ENCODE measurements around the gene SMCHD1.

The SMCHD1 gene

DNA sequence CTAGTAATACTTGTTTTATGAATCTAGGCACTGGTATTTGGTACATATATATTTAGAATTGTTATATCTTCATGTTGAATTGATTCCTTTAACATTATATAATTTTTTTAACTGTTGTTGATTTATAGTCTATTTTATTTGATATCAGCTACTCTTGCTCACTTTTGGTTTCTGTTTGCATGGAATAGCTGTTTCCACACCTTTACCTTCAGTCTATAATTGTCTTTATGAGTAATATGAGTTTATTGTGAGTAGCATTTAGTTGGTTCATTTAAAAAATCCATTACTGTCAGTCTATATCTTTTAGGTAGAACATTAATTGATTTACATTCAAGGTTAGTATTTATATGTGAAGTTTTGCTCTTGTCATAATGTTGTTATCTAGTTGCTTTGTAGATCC is 58.6 kb downstream of the SMCHD1 start:
- TF ChIP-seq, protein P1, sequence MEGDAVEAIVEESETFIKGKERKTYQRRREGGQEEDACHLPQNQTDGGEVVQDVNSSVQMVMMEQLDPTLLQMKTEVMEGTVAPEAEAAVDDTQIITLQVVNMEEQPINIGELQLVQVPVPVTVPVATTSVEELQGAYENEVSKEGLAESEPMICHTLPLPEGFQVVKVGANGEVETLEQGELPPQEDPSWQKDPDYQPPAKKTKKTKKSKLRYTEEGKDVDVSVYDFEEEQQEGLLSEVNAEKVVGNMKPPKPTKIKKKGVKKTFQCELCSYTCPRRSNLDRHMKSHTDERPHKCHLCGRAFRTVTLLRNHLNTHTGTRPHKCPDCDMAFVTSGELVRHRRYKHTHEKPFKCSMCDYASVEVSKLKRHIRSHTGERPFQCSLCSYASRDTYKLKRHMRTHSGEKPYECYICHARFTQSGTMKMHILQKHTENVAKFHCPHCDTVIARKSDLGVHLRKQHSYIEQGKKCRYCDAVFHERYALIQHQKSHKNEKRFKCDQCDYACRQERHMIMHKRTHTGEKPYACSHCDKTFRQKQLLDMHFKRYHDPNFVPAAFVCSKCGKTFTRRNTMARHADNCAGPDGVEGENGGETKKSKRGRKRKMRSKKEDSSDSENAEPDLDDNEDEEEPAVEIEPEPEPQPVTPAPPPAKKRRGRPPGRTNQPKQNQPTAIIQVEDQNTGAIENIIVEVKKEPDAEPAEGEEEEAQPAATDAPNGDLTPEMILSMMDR (IDR thresholded peaks at IDR 0.05; ENCODE audit: low read depth, low read length) = no peak
- no peak overlapping the region for H3K4me3 ChIP-seq (replicated peaks in 1 of 2; ENCODE audit: low read depth in 2 of 2, low read length in 2 of 2)
- DNase-seq (ENCODE audit: low read depth in 2 of 2) = no peak

- TF ChIP-seq, protein P1 (IDR thresholded peaks at IDR 0.05; ENCODE audit: low read depth, low read length) = no peak
- no peak overlapping the region for H3K4me3 ChIP-seq (replicated peaks in 1 of 2; ENCODE audit: low read depth in 2 of 2, low read length in 2 of 2)
- peak in 1 of 2 donors; percentile 5 for DNase-seq (ENCODE audit: low read depth in 2 of 2)
These were observed 60.5 kb downstream of the SMCHD1 start for GRCh38 chr18:2715990-2716389.

DNA sequence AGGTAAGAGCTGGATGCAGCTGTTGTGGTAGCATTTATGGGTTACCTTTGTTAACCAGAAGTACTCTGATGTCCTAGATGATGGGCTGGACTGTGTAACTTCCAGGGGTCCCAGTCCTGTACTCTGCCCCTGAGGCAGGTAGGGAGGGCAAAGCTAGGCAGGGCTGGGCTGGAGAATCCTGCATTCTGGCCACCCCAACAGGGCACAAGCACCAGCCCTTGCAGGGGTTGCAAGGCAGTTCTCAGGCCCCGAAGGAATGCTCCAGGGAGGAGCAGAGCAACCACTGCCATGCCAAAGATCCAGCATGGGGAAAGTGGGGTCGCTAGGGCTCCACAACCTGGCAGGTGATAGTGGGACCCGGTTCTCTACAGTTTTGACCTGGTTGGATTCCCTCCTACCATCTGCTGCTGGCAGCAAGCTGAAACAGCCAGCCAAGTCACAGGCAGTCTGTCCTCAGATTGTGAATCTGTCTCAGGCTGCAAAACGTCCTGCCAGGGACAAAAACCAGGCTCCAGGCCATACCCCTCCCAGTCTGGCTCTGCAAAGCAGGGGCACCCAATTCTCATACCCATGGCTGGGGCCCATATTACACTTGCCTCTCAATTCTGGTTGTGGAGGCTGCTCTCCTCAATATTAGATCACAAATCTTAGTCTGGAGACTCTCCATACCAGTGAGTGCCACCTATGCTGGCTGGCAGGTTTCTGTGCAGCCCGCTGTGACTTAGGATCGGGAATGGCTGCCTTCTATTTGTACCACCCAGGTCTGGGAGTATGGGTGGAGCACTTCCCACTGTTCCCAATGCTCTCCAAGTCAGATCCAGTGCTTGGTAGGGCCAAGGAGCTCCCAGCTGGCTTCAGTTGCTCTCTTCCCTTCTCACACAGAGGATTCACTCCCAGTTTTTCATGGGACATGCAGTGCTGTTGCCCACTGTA is 61.1 kb downstream of the SMCHD1 start:
- TF ChIP-seq, protein P1 (IDR thresholded peaks at IDR 0.05; ENCODE audit: low read depth, low read length) = no peak
- no peak overlapping the region for H3K4me3 ChIP-seq (replicated peaks in 1 of 2; ENCODE audit: low read depth in 2 of 2, low read length in 2 of 2)
- no peak for DNase-seq (ENCODE audit: low read depth in 2 of 2)

DNA sequence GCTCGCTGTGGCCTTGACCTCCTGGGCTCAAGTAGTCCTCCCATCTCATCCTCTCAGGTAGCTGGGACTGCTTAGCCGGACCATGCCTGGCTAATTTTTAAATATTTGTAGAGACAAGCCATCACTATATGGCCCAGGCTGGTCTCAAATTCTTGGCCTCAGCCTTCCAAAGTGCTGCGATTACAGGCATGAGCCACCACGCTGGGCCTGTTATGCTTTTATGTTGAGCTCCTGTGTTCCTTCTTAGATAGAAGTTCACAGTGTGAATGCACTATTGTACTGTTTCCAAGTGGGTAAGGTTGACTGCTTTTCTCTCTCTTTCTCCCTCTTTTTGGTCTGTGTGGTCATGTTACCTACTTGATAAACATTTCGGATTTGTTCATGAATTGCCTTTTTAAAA is 61.9 kb downstream of the SMCHD1 start:
- H3K4me3 ChIP-seq (replicated peaks in 1 of 2; ENCODE audit: low read depth in 2 of 2, low read length in 2 of 2) = no peak overlapping the region
- TF ChIP-seq, protein P1 (IDR thresholded peaks at IDR 0.05; ENCODE audit: low read depth, low read length) = no peak
- no peak for DNase-seq (ENCODE audit: low read depth in 2 of 2)

DNA sequence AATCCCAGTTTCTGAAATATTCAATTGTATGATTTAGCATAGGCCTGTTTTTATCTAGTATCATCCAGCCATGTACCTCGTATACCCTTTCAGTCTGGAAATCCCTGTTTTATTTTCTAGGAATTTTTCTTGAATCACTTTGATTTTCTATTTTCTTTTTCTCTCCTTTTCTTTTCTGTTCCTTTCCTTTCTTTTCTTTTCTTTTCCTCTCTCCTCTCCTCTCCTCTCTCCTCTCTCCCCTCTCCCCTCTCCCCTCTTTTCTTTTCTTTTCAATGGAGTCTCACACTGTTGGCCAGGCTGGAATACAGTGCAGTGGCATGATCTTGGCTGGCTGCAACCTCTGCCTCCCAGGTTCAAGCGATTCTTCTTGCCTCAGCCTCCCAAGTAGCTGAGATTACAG is 63.5 kb downstream of the SMCHD1 start:
- no peak for DNase-seq (ENCODE audit: low read depth in 2 of 2)
- TF ChIP-seq, protein P1 (IDR thresholded peaks at IDR 0.05; ENCODE audit: low read depth, low read length) = no peak

DNA sequence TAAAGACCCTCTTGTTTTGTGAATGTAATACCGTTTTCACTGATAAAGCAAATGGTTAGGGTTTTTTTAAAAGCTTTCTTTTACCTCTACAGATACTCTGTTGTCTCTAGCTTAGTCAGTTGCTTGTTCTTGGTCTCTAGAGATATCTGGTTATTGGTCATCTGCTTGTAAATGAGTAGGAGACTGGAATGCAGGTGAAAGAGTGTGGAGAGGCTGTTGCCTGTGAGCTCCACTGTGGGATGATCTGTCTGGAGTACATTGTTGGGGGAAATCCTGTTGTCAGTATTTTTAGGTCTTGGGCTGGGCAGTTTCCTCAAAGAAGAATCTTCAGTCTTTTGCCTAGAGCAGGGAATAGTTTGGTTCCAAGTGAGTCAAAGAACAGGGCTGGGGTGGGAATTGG is 67.7 kb downstream of the SMCHD1 start:
- no peak overlapping the region for H3K4me3 ChIP-seq (replicated peaks in 1 of 2; ENCODE audit: low read depth in 2 of 2, low read length in 2 of 2)
- DNase-seq (ENCODE audit: low read depth in 2 of 2) = peak in 1 of 2 donors; percentile 30
- TF ChIP-seq, protein P1 (IDR thresholded peaks at IDR 0.05; ENCODE audit: low read depth, low read length) = no peak

More for the DNA sequence above, 63.5 kb downstream of the SMCHD1 start:
- H3K4me3 ChIP-seq (replicated peaks in 1 of 2; ENCODE audit: low read depth in 2 of 2, low read length in 2 of 2) = no peak overlapping the region
